Activated naive CD8-positive, alpha-beta T cell treated with anti-CD3 and anti-CD28 coated beads, Interleukin-2, amount 50 U/mL, for 16 hours (primary cell): ENCODE measurements around the gene ZNF224.
"Not testable (repeated sequence)": the region's sequence is repeated elsewhere in the genome, so short reads cannot be mapped to it uniquely, and the experiment has no call there.

Experiments used
- DNase-seq: peaks from one replicate; pipeline ENCODE4 v3.0.0-alpha.2; 2020; ENCODE audit warnings: low read depth, low spot score

Gene ZNF224

GRCh38 chr19:44093931-44094765 lies at the start of gene ZNF224:
Gene ZNF224 (plus strand): TSS chr19:44094361. CDS start chr19:44097874, 3,513 bp downstream.
- peak; percentile 63 for DNase-seq

GRCh38 chr19:44050740-44051649 lies 43.2 kb upstream of the ZNF224 start:
- DNase-seq, result no peak

DNA sequence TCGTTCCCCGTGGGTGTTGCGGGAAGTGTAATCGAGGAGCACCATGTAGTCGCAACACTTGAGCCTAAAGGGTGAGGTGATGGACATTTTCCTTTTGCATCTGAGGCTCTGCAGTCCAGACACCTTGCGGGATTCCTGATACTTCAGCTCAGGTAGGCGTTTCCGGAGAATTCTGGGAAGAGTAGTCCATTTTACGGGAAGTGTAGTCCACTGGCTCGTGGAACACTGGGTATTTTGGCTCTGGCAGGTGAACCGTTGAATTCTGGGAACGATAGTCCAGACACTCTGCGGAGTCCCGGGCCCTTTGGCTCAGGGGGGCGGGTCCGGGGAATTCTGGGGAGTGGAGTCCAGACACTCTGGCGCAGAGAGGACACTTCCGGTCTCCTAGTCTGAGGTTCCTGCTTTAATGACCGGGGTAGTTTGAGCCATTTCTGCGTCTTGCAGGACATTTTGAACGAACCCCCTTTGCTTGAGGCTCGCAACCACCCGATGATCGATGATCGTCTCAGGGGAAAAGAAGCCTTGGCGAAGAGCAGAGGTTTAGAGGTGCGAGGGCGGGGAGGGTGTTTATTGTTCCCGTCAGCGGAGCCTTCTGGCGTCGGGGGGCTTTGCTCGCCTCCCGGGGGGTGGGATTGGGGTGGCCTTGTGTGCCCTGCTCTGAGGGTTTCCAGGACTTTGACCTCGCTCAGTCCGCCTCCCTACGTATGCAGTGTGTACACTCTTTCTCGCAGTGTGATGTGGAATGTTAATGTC lies 42.3 kb upstream of the ZNF224 start, which contains the start of gene ZNF223:
ZNF223 (plus strand) TSS at position 387 of the 753 bp plus-strand sequence. CDS start 3,141 bp downstream, outside the sequence.
- DNase-seq, result peak; percentile 59

GRCh38 chr19:44055870-44056269 lies 38.3 kb upstream of the ZNF224 start:
- DNase-seq, result no peak

DNA sequence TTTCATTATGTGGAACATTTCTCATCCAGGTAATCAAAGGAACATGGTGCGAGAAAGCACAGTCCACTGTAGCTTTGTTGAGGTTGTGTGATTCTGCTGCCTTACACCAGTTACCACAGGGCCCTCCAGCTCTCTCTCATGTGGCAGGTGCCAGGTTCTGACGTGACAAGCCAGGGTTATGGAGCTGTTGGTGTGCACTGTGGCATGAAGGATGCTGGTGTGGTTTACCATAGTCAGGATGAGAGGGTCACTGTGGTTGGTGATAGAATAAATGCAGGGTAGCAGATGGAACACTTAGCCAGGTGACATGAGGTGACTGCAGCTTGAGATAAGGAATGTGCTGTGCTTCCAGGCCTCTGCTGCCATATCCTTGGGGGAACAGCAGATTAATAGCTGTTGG lies 34.9 kb upstream of the ZNF224 start:
- no peak for DNase-seq

DNA sequence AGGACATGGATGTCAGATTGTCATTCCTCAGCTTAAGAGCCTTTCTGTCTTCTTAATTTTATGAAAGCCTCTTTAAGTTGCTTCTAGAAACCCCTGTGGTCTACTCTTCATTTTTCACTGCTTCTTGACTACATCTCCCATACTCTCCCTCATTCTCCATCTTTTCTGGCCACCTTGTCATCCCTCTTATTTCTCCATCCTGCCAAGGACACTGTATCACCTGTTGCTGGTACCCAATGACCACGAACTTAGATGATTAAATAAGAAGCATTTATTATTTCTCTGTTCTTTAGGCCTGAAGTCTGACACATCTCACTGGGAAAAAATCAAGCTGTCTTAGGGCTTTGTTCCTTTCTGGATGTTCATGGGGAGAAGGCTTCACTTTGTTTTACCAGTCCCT lies 33.1 kb upstream of the ZNF224 start:
- DNase-seq, result no peak

- no peak for DNase-seq
These were observed 27.9 kb upstream of the ZNF224 start for GRCh38 chr19:44066305-44066704.

DNA sequence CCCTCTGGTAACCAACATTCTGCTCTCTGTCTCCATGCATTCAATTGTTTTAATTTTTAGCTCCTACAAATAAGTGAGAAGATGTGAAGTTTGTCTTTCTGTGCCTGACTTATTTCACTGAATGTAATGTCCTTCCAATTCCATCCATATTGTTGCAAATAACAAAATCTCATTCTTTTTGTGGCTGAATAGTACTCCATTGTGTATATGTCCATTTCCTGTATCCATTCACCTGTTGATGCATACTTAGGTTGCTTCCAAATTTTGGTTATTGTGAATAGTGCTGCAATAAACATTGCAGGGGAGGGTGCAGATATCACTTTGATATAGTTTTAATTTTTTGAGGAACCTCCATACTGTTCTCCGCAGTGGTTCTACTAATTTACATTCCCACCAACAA lies 24.7 kb upstream of the ZNF224 start:
- no peak for DNase-seq

- DNase-seq, result peak; percentile 69
These were observed 22.2 kb upstream of the ZNF224 start, which contains the start of gene ZNF284 for GRCh38 chr19:44071824-44072542. Gene ZNF284 (plus strand): TSS chr19:44072159. CDS start chr19:44076390, 4,231 bp downstream.

GRCh38 chr19:44072543-44073401 lies 21.4 kb upstream of the ZNF224 start:
- DNase-seq, result no peak

DNA sequence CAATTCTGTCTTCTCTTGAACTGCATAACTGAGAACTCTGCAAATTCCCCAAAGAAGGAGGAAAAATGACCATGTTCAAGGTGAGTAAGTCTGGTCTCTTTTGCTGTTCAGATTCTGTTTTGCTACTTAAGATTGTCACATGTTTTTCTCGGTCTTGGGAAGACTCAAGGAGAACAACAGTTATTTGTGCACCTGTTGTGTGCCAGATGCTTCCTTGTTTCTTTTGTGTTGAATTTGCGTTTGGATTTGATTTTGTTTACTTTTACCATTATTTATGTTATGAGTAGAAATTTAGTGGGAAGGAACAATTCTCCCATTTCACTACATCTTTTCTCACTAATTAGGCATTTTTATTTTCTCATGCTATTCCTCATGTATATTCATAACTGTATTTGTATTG lies 17.8 kb upstream of the ZNF224 start:
- DNase-seq, result no peak

GRCh38 chr19:44092108-44092507 lies 2.1 kb upstream of the ZNF224 start:
- no peak for DNase-seq

DNA sequence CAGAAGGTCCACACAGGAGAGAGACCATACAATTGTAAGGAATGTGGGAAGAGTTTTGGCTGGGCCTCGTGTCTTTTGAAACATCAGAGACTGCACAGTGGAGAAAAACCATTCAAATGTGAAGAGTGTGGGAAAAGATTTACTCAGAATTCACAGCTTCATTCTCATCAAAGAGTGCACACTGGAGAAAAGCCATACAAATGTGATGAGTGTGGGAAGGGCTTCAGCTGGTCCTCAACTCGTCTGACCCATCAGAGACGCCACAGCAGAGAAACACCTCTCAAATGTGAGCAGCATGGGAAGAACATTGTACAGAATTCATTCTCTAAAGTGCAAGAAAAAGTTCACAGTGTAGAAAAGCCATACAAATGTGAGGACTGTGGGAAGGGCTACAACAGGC lies 13.6 kb downstream of the ZNF224 start:
- no peak for DNase-seq

DNA sequence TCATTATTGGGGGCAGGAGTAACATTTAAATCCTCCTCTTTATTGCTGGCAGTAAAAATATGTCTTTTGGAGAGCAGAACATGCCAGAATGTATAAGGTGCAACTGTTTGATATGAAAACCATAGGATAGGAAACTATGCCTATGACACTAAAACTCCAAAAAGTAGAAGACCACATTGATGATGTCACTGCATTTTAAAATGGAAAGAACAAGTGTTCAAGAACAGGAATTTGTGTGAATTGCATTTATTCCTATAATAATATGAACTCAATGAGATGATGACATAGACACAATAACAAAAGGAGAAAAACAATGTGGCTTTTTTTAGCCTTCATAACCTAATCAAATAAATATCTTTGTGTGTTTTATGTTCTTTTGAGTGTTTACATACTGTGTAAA lies 15.3 kb downstream of the ZNF224 start:
- no peak for DNase-seq

- no peak for DNase-seq
These were observed 17.8 kb downstream of the ZNF224 start for GRCh38 chr19:44111910-44112463.

DNA sequence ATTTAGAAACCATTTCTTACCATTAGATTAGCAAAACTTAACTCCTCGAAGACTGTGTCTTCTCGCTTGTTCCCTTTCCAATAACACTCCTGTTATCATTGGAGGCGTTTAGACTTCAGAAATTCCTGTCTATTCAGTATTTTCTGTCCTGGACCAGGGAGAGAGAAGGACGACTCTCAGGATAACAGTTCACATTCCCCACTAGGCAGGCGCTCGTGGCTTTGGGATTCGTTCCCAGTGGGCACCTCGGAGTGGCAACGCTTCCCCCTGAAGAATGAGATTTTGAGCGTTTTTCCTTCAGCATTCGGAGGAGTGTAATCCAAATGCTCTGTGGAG lies 18.6 kb downstream of the ZNF224 start:
- no peak for DNase-seq

DNA sequence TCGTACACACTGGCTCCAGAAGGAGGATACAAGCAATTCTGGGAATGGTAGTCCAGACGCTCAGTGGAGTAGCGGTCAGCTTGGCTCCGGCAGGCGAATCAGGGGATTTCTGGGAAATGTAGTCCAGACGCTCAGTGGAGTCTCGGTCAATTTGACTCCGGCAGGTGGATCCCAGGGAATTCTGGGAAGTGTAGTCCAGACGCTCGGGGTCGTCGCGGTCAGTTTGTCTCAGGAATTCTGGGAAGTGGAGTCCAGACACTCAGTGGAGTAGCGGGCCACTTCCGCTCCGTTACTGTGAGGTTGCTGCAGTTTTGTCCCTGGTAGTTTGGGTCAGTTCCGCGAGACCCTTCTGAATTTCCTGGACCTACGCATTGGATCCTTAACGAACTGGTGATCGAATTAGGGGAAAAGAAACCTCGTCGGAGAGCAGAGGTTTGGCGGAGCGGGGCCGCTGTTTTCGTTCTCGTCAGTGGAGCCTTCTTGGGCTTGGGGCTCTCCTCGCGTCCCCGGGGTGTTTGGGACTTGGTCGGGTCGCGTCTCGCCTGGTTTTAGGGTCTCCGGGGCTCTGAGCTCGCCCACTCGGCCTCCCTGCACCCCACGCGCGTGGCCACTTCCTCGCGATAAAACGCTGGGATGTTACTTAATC lies 19.1 kb downstream of the ZNF224 start, which contains the start of gene ZNF225:
ZNF225 (plus strand) TSS at position 262 of the 646 bp plus-strand sequence. CDS start 2,429 bp downstream, outside the sequence.
- DNase-seq, result peak; percentile 58

DNA sequence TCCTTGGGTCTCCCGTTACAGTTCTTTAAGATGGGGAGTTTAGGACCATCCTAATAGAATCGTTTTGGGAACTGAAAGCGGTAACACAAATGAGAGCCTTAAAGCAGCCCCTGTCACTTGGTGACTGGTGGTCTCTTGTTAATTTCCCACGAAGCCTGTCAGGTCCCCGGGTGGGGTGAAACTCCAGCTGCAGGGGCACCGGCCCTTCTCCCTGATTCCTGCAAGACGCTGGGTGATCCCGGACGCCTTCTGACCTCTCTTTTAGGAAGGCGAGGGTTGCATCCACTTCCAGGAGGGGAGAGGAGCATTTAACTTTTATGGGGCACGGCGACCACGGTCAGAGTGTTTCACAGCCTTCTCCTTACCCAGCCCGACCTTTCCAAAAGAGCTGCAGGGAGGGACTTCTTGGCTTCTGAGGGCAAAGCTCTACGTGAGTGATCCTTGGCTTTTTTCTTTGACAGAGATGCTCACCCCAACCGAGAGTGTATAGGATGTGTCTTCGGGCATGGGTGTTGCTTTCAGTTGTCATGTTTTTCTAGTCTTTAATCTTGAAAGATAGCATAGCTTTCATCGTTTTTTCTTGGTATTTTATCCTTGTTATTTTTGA lies 19.7 kb downstream of the ZNF224 start:
- DNase-seq, result no peak

GRCh38 chr19:44121162-44121561 lies 27.0 kb downstream of the ZNF224 start:
- DNase-seq, result not testable (repeated sequence)
